Pulmonary artery endothelial cell (primary cell): ENCODE data around the gene TRIM52. TPM values are rescaled to one million over a fixed set of nuclear protein-coding genes. Genes with fewer than 3 reads are reported as not detected.

Experiments used
- DNase-seq: peaks from one replicate; pipeline ENCODE4 v3.0.0-alpha.2; 2011; ENCODE audit warnings: low read depth, low spot score
- total RNA-seq: library from RNA; depleted of rRNA; stranded (reverse); fragments of >200 nt; gene quantifications from 2 replicates; pipeline ENCODE4 v1.2.3, GENCODE V29; 2014

The TRIM52 gene
- total RNA-seq, 1 donor from 2014 or later: 4.2 TPM

GRCh38 chr5:181258576-181258975 lies 2.4 kb downstream of the TRIM52 start:
- no peak for DNase-seq

GRCh38 chr5:181255836-181256578 lies 4.9 kb downstream of the TRIM52 start:
- DNase-seq: no peak

GRCh38 chr5:181255276-181255675 lies 5.7 kb downstream of the TRIM52 start:
- no peak for DNase-seq

DNA sequence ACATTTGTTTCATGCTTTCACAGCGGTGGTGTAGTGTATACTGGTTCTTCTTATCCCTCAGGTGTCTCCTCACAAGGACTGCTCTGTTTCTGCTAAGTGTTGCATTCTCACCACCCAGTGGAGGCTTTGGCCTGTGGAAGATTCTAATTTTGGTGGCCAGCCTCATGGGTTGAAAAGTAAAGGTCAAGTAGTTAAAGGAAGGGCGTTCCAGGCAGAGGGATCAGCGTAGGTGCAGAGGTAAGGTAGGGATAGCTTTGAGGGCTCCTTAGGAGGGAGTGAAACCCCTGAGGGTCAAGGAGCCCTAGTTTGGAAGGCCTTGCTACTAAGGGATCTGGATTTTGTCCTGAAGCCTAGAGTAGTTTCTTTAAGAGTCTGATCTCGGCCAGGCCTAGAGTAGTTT lies 12.7 kb downstream of the TRIM52 start:
- DNase-seq: no peak

DNA sequence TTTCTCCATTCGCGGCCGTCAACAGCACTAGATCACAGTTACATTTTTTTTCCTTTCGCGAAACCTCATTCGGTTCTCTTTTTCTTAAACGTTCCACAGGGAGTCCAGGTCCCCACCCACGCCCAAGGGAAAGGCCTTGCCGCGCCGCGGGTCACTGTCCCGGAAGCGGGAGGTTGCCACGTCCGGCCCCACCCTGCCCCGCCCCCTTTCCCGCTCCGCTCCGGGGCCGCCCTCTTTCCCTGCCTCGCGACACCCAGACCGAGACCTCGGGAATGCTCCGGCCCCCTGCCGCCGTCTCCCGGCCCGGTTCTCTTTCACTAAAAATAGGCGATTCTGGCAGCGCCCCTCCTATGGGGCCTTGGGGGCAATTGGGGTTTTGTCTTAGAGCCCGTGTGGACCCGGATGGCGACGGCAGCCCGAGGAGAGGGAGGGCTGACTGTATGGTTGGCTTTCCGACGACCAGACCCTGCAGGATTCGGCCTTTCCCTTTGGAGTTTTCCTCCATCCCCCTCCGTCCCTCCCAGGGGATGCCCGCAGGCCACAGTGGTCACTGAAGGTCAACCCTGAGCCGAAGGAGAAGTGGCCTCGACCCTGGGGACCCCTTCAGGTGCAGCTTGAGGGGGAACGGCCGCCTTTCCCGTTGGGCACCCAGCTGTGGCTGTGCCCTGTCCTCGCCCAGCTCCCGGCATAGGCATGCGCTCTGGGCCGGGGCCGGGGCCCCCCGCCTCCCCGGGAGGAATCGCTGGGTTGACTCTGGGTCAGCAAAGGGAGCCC lies 14.5 kb downstream of the TRIM52 start:
- no peak for DNase-seq

DNA sequence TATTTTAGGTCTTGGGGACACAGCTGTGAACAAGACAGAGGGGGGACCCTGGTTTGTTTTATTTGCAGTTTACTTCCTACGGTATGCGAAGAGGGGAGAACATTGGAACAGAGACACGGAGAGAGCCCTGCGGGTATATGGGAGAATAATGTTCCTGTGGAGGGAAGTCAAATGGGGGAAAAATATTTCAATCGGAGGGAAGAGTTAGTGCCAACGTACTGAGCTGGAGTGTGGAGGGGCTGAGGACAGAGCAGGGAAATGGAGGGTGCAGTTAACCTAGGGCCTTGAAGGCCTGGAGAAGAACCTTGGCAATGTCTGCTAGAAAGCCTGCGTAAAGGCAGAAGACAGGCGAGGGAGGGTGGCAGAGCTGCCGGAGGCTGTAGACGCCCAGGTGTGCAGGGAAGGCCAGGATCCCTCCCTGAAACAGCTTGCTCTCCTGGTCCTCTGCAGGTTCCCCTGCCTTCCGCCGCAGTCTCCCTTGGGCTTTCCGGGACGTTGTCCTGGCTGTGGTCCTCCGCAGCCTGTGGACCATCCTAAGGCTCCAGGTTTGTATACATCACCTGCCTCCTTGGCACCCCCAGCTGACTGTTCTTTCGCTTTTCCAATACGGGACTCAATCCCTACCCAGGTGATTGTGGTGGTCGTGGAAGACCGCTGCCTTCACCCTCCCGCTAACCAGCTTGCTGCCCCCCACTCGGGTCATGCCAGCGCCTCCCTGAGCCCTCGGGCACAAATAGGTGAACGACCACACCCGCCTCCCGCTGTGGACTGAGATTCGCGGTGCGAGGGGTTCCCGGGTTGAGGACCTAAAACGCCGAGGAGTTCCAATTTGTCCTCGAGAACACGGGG lies 15.3 kb downstream of the TRIM52 start:
- no peak for DNase-seq

DNA sequence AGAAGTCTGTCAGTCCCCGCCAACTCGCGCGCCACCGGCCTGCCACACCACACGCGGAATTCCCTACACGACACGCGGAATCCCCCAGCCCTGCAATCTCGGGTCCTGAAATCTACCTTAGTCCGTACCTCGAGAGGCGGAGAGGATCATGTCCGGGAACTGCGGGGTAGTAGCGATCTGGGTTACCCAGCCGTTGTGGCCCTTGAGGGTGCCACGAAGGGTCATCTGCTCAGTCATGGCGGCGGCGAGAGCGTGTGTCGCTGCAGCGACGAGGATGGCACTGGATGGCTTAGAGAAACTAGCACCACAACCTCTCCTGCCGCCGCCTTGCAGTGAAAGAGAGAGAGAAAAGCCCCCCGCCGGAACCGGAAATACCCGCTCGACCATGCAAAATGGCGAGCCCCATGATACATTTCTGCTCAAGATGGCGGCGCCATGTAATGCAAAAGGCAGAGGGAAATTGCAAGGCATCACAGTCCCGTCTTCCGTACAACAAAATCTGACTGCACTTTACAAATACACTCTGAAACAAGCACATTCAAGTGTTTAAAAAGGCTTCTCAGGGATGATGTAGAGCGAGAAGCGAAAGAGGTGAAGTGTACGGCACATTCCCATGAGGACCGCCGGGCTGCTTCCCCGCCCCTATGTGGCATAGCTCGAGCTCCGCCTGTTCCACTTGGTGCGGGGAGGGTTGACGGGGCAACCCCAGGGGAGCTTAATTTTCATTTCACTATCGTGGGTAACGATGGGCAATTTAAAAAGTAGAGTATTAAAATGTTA lies 17.2 kb downstream of the TRIM52 start, which contains the start of gene RACK1:
Gene RACK1, minus strand, starts transcription at position 343 of the 780 bp plus-strand sequence. Its CDS starts 106 bp downstream, at position 237.
- DNase-seq: peak; percentile 67

DNA sequence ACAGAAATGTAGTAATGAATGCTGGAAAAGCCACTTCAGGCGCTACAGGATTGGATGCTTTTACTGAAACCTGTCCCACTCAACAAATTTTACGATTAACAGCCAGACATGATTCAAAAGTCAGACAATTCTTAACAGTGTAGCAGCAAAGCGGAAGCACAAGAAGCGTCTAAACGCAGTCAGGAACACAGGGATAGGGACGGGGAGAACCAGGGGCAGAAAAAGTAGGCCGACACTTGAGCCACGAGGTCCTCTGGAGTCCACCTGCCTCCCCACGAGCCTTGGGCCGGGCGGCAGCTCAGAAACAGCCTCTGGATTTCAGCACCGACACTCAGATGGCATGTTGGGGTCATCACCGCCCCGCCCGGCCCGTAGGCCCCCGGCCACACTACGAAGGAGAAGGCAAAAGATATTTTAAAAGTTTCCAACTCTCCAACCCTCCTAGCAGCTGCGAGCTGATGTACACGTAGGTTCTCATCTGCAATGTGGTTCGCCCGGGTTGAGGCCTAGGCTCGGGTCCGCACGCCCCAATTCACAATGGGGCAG lies 17.9 kb downstream of the TRIM52 start:
- DNase-seq: no peak

DNA sequence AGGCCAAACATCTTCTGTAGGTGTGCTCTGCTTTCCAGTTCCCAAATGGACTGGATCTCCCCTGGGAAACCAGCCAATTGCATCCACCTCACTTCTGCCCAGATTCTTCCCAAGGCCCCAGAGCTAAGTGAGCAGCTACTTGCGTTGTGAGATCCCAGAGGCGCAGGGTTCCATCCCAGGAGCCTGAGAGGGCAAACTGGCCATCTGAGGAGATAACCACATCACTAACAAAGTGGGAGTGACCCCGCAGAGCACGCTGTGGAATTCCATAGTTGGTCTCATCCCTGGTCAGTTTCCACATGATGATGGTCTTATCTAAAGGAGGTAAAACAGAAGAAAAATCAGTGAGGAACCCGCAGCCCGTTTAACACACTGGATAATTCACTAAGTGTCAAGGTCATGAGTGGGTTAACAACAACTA lies 18.9 kb downstream of the TRIM52 start:
- DNase-seq: no peak

- DNase-seq: peak; percentile 73
These were observed 19.5 kb downstream of the TRIM52 start for GRCh38 chr5:181241393-181241975.

DNA sequence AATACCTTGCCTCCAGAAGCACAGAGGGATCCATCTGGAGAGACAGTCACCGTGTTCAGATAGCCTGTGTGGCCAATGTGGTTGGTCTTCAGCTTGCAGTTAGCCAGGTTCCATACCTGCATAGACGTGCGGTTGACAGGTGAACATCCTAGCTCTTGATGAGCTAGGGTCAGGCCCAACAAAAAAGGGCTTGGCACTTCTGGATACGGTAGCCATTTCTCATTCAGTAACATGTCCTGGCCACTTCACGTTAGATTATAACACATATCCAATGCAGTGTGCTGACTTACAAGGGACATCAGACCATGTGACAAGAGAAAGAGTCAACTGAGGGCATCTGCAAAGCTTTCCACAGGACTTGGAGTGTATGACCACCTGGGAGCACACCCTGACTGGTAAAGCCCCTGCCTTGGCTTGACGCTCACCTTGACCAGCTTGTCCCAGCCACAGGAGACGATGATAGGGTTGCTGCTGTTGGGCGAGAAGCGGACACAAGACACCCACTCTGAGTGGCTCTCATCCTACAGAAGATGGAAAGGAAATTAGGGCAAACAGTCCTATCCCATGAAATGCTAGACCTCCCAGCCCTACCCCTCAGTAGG lies 21.8 kb downstream of the TRIM52 start:
- no peak for DNase-seq

DNA sequence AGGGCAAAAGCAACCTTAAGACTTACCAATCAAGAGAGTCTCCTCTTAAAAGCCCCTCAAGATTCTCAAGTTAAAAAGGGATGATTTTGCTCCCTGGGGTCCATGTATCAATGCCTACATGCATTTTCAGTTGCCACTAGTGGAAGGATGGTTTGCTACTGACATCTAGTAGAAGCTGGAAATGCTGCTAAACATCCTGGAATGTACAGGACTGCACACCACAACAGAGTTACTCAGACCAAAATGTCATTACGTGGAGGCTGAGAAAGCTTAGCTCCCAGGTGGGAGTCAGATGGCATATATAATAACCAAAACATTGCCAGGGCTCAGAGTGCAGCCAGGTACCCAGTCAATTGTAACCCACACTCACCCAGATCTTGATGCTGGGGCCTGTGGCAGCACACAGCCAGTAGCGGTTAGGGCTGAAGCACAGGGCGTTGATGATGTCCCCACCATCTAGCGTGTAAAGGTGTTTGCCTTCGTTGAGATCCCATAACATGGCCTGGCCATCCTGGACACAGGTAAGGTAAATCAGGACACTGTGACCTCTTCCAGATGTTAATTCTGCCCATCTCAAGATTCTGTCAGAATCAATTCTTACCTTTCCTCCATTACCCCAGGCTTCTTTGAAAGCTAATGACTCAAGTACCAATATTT lies 23.1 kb downstream of the TRIM52 start:
- DNase-seq: no peak

DNA sequence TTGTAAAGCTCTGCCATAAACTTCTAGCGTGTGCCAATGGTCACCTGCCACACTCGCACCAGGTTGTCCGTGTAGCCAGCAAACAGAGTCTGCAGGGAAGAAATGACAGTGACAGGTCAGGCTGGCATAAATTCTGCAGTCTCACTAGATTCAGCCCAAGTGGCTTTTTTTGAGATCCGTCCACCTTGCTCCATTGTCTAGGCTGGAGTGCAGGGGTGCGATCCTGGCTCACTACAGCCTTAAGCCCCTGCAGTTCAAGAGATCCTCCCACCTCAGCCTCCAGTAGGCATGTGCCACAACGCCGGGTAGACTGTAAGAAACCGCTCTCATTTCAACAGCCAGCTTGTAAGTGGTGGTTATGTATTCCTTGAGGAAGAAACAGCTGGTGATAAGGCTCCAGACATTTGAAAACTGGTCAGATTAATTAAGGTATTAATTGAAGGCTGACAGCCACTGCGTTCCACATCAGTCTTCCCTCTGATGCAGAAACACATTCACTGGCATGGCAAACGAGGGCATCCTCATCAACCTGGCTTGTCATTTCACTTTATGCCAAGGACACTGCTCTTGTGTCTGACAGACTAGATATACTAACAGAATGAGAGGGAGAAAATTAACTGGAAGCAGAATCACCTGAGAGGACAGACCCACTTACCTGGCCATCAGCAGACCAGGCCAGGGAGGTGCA lies 23.8 kb downstream of the TRIM52 start:
- DNase-seq: no peak

- no peak for DNase-seq
These were observed 24.5 kb downstream of the TRIM52 start for GRCh38 chr5:181236471-181236870.

- no peak for DNase-seq
These were observed 25.1 kb downstream of the TRIM52 start for GRCh38 chr5:181235689-181236366.

- no peak for DNase-seq
These were observed 25.6 kb downstream of the TRIM52 start for GRCh38 chr5:181235323-181235688.

DNA sequence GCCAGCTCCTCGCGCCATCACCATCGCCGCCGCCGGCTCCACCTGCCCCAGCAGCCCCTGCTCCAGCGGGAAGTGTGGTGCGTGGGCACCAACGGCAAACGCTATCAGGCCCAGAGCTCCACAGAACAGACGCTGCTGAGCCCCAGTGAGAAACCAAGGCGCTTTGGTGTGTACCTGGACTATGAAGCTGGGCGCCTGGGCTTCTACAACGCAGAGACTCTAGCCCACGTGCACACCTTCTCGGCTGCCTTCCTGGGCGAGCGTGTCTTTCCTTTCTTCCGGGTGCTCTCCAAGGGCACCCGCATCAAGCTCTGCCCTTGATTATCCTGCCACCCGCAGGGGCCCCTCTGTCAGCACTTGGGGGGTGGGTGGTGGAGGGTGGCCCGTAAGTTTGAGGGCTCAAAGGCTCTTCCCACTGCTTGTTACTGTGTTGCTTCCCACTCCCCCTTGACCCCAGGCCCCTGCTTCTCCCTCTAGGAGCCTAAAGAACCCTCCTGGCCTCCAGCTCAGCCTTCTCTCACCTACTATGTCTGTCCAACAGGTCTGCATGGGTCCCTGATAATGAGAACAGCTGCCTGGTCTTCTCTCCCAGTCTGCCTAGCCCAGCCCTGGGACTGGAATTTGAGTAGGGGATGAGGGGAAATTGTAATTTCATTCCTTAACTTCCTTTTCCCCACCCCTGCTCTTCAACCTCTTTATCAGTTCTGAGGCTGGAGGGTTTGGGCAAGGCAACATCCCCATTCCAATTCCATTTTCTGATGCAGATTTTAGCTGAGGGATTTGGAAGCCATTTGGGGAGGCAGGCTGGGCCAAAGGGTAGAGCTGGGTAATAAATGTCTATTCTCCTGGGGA lies 26.3 kb downstream of the TRIM52 start:
- no peak for DNase-seq
